A549 (cell line): ENCODE results near the gene ERCC6. TPM values are rescaled to one million over a fixed set of nuclear protein-coding genes. Genes with fewer than 3 reads are reported as not detected.
A peak's percentile ranks its signal among the peaks of the same experiment; 100 is the strongest.

Experiments used
- ATAC-seq, 2 experiments: fragments of 200-7000 bp in 1 of 2; fragments of >200 bp in 1 of 2; cut with Nextera tagmentation in 1 of 2; cut with Tn5 transposase in 1 of 2; 3 replicates each; pipeline versions ENCODE4 v1.8.0 to v1.9.1; 2018 to 2020; ENCODE audit warnings: mild to moderate bottlenecking in 1 of 2, moderate library complexity in 1 of 2
- CTCF ChIA-PET: fragments of 300-600 bp; sonication (Branson Sonifier 250); formaldehyde crosslinking; extraction: SDS; loops from one replicate; lab custom pipeline; 2021; ENCODE audit warnings: antibody characterized with exemption, inconsistent platforms; lab: Yijun Ruan, JAX
- POLR2A ChIA-PET: fragments of 350-600 bp; formaldehyde crosslinking; extraction: SDS; loops from one replicate; lab custom pipeline; 2021; ENCODE audit warnings: antibody characterized with exemption, inconsistent platforms; lab: Yijun Ruan, JAX
- DNase-seq, 2 experiments: peaks; one replicate each; pipeline versions ENCODE4 v3.0.0 to v3.0.0-alpha.2; 2011 to 2016; ENCODE audit warnings: low read depth in 1 of 2, low spot score in 1 of 2
- FAIRE-seq: peaks from 2 replicates; lab custom pipeline; 2011; peaks lifted over from hg19 to GRCh38; lab: Jason Lieb, UNC
- H3K27ac ChIP-seq, 2 experiments: fragments of >200 bp; sonication (Bioruptor Twin); formaldehyde crosslinking; 3 replicates each; pipeline ENCODE4 v1.5.1; 2016 to 2017
- H3K4me1 ChIP-seq: fragments of >200 bp; sonication (Bioruptor Twin); formaldehyde crosslinking; 3 replicates; pipeline ENCODE4 v1.6.1; 2016
- H3K4me2 ChIP-seq: fragments of >200 bp; sonication (Bioruptor Twin); formaldehyde crosslinking; 3 replicates; pipeline ENCODE4 v1.6.1; 2016
- H3K4me3 ChIP-seq: fragments of >200 bp; sonication (Bioruptor Twin); formaldehyde crosslinking; 3 replicates; pipeline ENCODE4 v1.5.1; 2016
- H3K9me3 ChIP-seq: fragments of >200 bp; sonication (Bioruptor Twin); formaldehyde crosslinking; 3 replicates; pipeline ENCODE4 v1.6.1; 2016
- ATOH8 ChIP-seq: fragments of 250-450 bp; sonication (Bioruptor Pico); IDR thresholded peaks from 2 replicates; pipeline ENCODE4 v1.5.0; 2020; ENCODE audit warnings: low read depth, mild to moderate bottlenecking, moderate library complexity
- BHLHE40 ChIP-seq: IDR thresholded peaks from 2 replicates; pipeline ENCODE4 v1.6.1; 2012; ENCODE audit warnings: low read depth, low read length, inconsistent platforms
- CEBPB ChIP-seq, 2 experiments: fragments of >200 bp in 1 of 2; sonication (Bioruptor Twin) in 1 of 2; formaldehyde crosslinking in 1 of 2; IDR thresholded peaks; 2 replicates each; pipeline ENCODE4 v1.6.1; 2012 to 2016
- CHD4 ChIP-seq: fragments of 200-600 bp; sonication (generic); IDR thresholded peaks from 2 replicates; pipeline ENCODE4 v1.6.1; 2016; ENCODE audit warnings: antibody characterized with exemption, mild to moderate bottlenecking, borderline replicate concordance
- FOSB ChIP-seq: fragments of 250-450 bp; sonication (Bioruptor Pico); IDR thresholded peaks from 2 replicates; pipeline ENCODE4 v1.5.0; 2020; ENCODE audit warnings: mild to moderate bottlenecking, moderate library complexity
- HES2 ChIP-seq: fragments of >200 bp; sonication (Bioruptor Twin); formaldehyde crosslinking; IDR thresholded peaks from 2 replicates; pipeline ENCODE4 v1.6.1; 2016
- HOXA7 ChIP-seq: fragments of 250-450 bp; sonication (Bioruptor Pico); IDR thresholded peaks from 2 replicates; pipeline ENCODE4 v1.5.0; 2020; ENCODE audit warnings: mild to moderate bottlenecking, moderate library complexity
- JUN ChIP-seq, 2 experiments: fragments of >200 bp; sonication (Bioruptor Twin); formaldehyde crosslinking; IDR thresholded peaks; 2 replicates in 1 of 2; 3 replicates in 1 of 2; pipeline ENCODE4 v1.6.1; 2016 to 2017
- JUNB ChIP-seq: fragments of >200 bp; sonication (Bioruptor Twin); formaldehyde crosslinking; IDR thresholded peaks from 2 replicates; pipeline ENCODE4 v1.6.1; 2016
- POLR2A ChIP-seq: IDR thresholded peaks from 2 replicates; pipeline ENCODE4 v1.6.1; 2012; ENCODE audit warnings: mild to moderate bottlenecking, low read length
- POLR2AphosphoS2 ChIP-seq: conservative IDR thresholded peaks from 2 replicates; pipeline ENCODE4 v1.6.1; 2012; ENCODE audit warnings: low read length, improper control_type of control experiment, inconsistent platforms
- RARB ChIP-seq: fragments of 250-450 bp; sonication (Bioruptor Pico); IDR thresholded peaks from 2 replicates; pipeline ENCODE4 v1.8.0; 2021; ENCODE audit warnings: mild to moderate bottlenecking, moderate library complexity
- RCOR1 ChIP-seq: fragments of 150-350 bp; IDR thresholded peaks from 2 replicates; pipeline ENCODE4 v1.6.1; 2014; ENCODE audit warnings: antibody characterized with exemption, low read length, low read depth
- RFX5 ChIP-seq: fragments of 450-650 bp; IDR thresholded peaks from 2 replicates; pipeline ENCODE4 v1.7.1; 2014; ENCODE audit warnings: antibody characterized with exemption, mild to moderate bottlenecking, moderate library complexity
- TP53 ChIP-seq: fragments of 250-450 bp; sonication (Bioruptor Pico); IDR thresholded peaks from 2 replicates; pipeline ENCODE4 v1.5.0; 2021; ENCODE audit warnings: mild to moderate bottlenecking, moderate library complexity
- USF2 ChIP-seq: fragments of 450-650 bp; IDR thresholded peaks from 2 replicates; pipeline ENCODE4 v1.6.1; 2014; ENCODE audit warnings: antibody characterized with exemption
- ZC3H11A ChIP-seq: fragments of 450-650 bp; IDR thresholded peaks from 2 replicates; pipeline ENCODE4 v1.6.1; 2014; ENCODE audit warnings: antibody characterized with exemption, mild to moderate bottlenecking
- ZFP36 ChIP-seq: fragments of 450-650 bp; IDR thresholded peaks from 2 replicates; pipeline ENCODE4 v1.6.1; 2014; ENCODE audit warnings: borderline replicate concordance; ENCODE audit not compliant: partially characterized antibody
- WGBS: methylation state at CpG from one replicate; pipeline ENCODE4 v1.1.6; 2017; ENCODE audit errors: missing lambda C conversion rate; 5-methylcytosine and 5-hydroxymethylcytosine counted together
- polyA plus RNA-seq, 4 experiments: library from polyadenylated mRNA; depleted of rRNA in 3 of 4; stranded (reverse); fragments of >200 nt; fragmentation: RNase III in 1 of 4; extraction: RNeasy Plus Mini Kit Qiagen cat#74134 plus additional on column Dnase treatment in 1 of 4; gene quantifications; 2 replicates in 3 of 4; 3 replicates in 1 of 4; pipeline ENCODE4 v1.2.3, GENCODE V29; 2011 to 2017

The ERCC6 gene
- polyA plus RNA-seq, 2 of the 4 experiments (the other 2 are of a cell fraction): 5.8 to 9.4 TPM

- WGBS: 59% methylated on average over 11 of the region's 11 CpGs
- POLR2A ChIA-PET: no interaction called here
- no peak for ATAC-seq
- Histone ChIP-seq H3K4me1 (no peaks in the 10 kb centered on the region), H3K9me3 (no peaks in the 10 kb centered on the region)
- TF ChIP-seq HES2 (no peak), USF2 (0 out of 2 replicates have a peak, but pooled peaks have one; percentile 7)
- TF ChIP-seq, all 56 proteins: peak for 1
- CTCF ChIA-PET: interaction anchor here (0.6 to 2.1 kb wide), 4 partner anchors 11 to 29 kb away, joined by 3 to 7 read pairs (median 4); no protein-coding TSS in a partner anchor
- FAIRE-seq (no peak), DNase-seq (no peak)
- Histone ChIP-seq H3K4me3 (no peak overlapping the region), H3K4me2 (no peak overlapping the region), H3K27ac (no peak overlapping the region)
Measured at GRCh38 chr10:49575489-49576072, 36.7 kb upstream of the ERCC6 start.

- H3K4me3 ChIP-seq: no peak overlapping the region
- no peaks in the 10 kb centered on the region for H3K4me1 ChIP-seq
- DNase-seq: no peak
- CTCF ChIA-PET: no interaction called here
- peaks cover 8% of the 10 kb centered on the region; the same call in 1 of the 3 replicates for H3K9me3 ChIP-seq
- H3K4me2 ChIP-seq: no peak overlapping the region
- no peak overlapping the region for H3K27ac ChIP-seq
- 44% methylated on average over 9 of the region's 9 CpGs for WGBS
- TF ChIP-seq RARB (CRISPR knock-in tag) (no peak), POLR2AphosphoS2 (no peak), FOSB (no peak), CEBPB (IDR thresholded peaks at IDR 0.05) (no peak), ZC3H11A (no peak), BHLHE40 (no peak), POLR2A (no peak), RCOR1 (no peak), JUNB (no peak), JUN (IDR thresholded peaks at IDR 0.05) (no peak)
- TF ChIP-seq, all 56 proteins: peak for 0
- ATAC-seq: no peak
- FAIRE-seq: no peak
- POLR2A ChIA-PET: no interaction called here
Measured at GRCh38 chr10:49572594-49573114, 33.7 kb upstream of the ERCC6 start.

GRCh38 chr10:49571388-49571787 is 32.5 kb upstream of the ERCC6 start:
- CTCF ChIA-PET: interaction anchor here (0.8 to 1.0 kb wide), 2 partner anchors 22 to 38 kb away, joined by 3 read pairs; no protein-coding TSS in a partner anchor
- TF ChIP-seq FOSB (no peak), HOXA7 (no peak), ATOH8 (CRISPR knock-in tag) (no peak), ZC3H11A (no peak), TP53 (no peak), CHD4 (no peak), RFX5 (no peak), ZFP36 (no peak)
- H3K4me3 ChIP-seq: no peak overlapping the region
- no peaks in the 10 kb centered on the region for H3K4me1 ChIP-seq
- DNase-seq (no peak), ATAC-seq (no peak), FAIRE-seq (no peak)
- no peak overlapping the region for H3K27ac ChIP-seq
- 9% methylated on average over 2 of the region's 2 CpGs for WGBS
- POLR2A ChIA-PET: no interaction called here
- peaks cover 8% of the 10 kb centered on the region; the same call in 1 of the 3 replicates for H3K9me3 ChIP-seq
- H3K4me2 ChIP-seq: no peak overlapping the region
